HG03442 (cell line): Measurements from ENCODE around the gene RPL27A.

ENCODE experiments used
- ATAC-seq: cut with Tn5 transposase; IDR thresholded peaks from one replicate; pipeline ENCODE4 v1.9.1; 2021; ENCODE audit warnings: mild to moderate bottlenecking, moderate library complexity; ENCODE audit not compliant: unreplicated experiment

The RPL27A gene

GRCh38 chr11:8720352-8720751 lies 37.8 kb downstream of the RPL27A start:
- no peak for ATAC-seq

- no peak for ATAC-seq
These were observed 38.4 kb downstream of the RPL27A start for GRCh38 chr11:8720868-8721608.

GRCh38 chr11:8721609-8722500 lies 39.3 kb downstream of the RPL27A start:
- ATAC-seq, result no peak

- no peak for ATAC-seq
These were observed 40.2 kb downstream of the RPL27A start for GRCh38 chr11:8722809-8723208.

- ATAC-seq, result no peak
These were observed 41.1 kb downstream of the RPL27A start for GRCh38 chr11:8723711-8724110.

- ATAC-seq, result no peak
These were observed 42.1 kb downstream of the RPL27A start for GRCh38 chr11:8724682-8725081.

- no peak for ATAC-seq
These were observed 43.8 kb downstream of the RPL27A start for GRCh38 chr11:8726395-8726794.

- no peak for ATAC-seq
These were observed 46.0 kb downstream of the RPL27A start for GRCh38 chr11:8728563-8728962.

GRCh38 chr11:8729067-8729466 lies 46.5 kb downstream of the RPL27A start:
- ATAC-seq, result no peak

GRCh38 chr11:8729837-8730696 lies 47.5 kb downstream of the RPL27A start:
- no peak for ATAC-seq

GRCh38 chr11:8730697-8731020 lies 48.1 kb downstream of the RPL27A start:
- ATAC-seq, result no peak

- ATAC-seq, result peak; percentile 28
These were observed 49.2 kb downstream of the RPL27A start for GRCh38 chr11:8731647-8732323.

GRCh38 chr11:8732324-8732670 lies 49.7 kb downstream of the RPL27A start:
- ATAC-seq, result peak; percentile 77

GRCh38 chr11:8732748-8733241 lies 50.2 kb downstream of the RPL27A start:
- ATAC-seq, result peak; percentile 2

- ATAC-seq, result no peak
These were observed 51.3 kb downstream of the RPL27A start for GRCh38 chr11:8733852-8734251.

- ATAC-seq, result no peak
These were observed 52.5 kb downstream of the RPL27A start for GRCh38 chr11:8735094-8735493.

- ATAC-seq, result no peak
These were observed 56.8 kb downstream of the RPL27A start for GRCh38 chr11:8739309-8739793.
